GM23338 (cell line): ENCODE results near the gene KIF15.

Source experiments
- CREB1 ChIP-seq: fragments of 250-450 bp; sonication (Bioruptor Pico); IDR thresholded peaks from 2 replicates; pipeline ENCODE4 v1.5.0; 2020; ENCODE audit warnings: low read depth, mild to moderate bottlenecking, moderate library complexity
- EZH2 ChIP-seq: fragments of 200-600 bp; sonication (generic); IDR thresholded peaks from one replicate; pipeline ENCODE4 v1.8.0; 2017; ENCODE audit warnings: antibody characterized with exemption, mild to moderate bottlenecking, low read depth; ENCODE audit not compliant: unreplicated experiment
- EZH2phosphoT487 ChIP-seq: fragments of 200-600 bp; sonication (generic); IDR thresholded peaks from one replicate; pipeline ENCODE4 v1.8.1; 2018; ENCODE audit warnings: antibody characterized with exemption; ENCODE audit not compliant: unreplicated experiment
- JUNB ChIP-seq: IDR thresholded peaks from one replicate; pipeline ENCODE4 v1.6.1; 2016; ENCODE audit warnings: antibody characterized with exemption; ENCODE audit not compliant: unreplicated experiment
- NANOG ChIP-seq: IDR thresholded peaks from 2 replicates; pipeline ENCODE4 v1.6.1; 2016; ENCODE audit warnings: antibody characterized with exemption, borderline replicate concordance
- POLR2AphosphoS5 ChIP-seq: IDR thresholded peaks from 2 replicates; pipeline ENCODE4 v1.6.1; 2016; ENCODE audit warnings: antibody characterized with exemption, low read depth
- STAT1 ChIP-seq: IDR thresholded peaks from one replicate; pipeline ENCODE4 v1.6.1; 2016; ENCODE audit warnings: antibody characterized with exemption; ENCODE audit not compliant: unreplicated experiment
- ZNF114 ChIP-seq: fragments of 250-450 bp; sonication (Bioruptor Pico); IDR thresholded peaks from 2 replicates; pipeline ENCODE4 v1.5.0; 2020; ENCODE audit warnings: mild to moderate bottlenecking, moderate library complexity
- ZNF331 ChIP-seq: fragments of 250-450 bp; sonication (Bioruptor Pico); IDR thresholded peaks from 2 replicates; pipeline ENCODE4 v1.5.0; 2020; ENCODE audit warnings: low read depth, mild to moderate bottlenecking, moderate library complexity
- TF ChIP-seq, protein P1 (sequence below), 2 experiments: fragments of 200-600 bp in 1 of 2; sonication (generic) in 1 of 2; conservative IDR thresholded peaks; 2 replicates each; pipeline versions ENCODE4 v1.5.1 to v1.6.1; 2016 to 2017; ENCODE audit warnings: antibody characterized with exemption in 2 of 2, low read depth in 2 of 2, mild to moderate bottlenecking in 2 of 2, moderate library complexity in 1 of 2
- TF ChIP-seq, protein P2 (sequence below): IDR thresholded peaks from one replicate; pipeline ENCODE4 v1.6.1; 2018; ENCODE audit warnings: antibody characterized with exemption; ENCODE audit not compliant: unreplicated experiment
- TF ChIP-seq, protein P3 (sequence below): IDR thresholded peaks from 2 replicates; pipeline ENCODE4 v1.6.1; 2016; ENCODE audit warnings: antibody characterized with exemption
- TF ChIP-seq, protein P4 (sequence below): fragments of 250-450 bp; sonication (Bioruptor Pico); IDR thresholded peaks from 2 replicates; pipeline ENCODE4 v1.5.0; 2020; ENCODE audit warnings: mild to moderate bottlenecking, moderate library complexity

DNA sequence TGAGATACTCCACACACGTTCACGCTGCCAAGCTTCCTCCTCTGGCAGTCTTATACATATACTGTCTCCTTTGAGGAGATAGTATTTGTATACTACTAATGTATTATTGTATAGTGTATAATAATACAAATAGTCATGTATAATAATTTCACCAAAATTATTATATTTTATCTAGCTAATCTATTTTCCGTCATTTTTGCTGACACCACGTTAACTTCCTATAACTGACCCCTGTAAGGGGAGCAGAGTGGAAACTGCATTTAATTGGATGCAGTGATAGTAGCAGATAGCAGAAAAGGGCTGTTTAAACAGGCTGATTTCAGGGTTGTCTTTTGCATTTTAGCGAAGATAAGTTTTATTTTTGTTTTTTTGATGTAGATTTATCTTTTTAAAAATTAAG lies 69.6 kb downstream of the KIF15 start:
- TF ChIP-seq, protein P1, sequence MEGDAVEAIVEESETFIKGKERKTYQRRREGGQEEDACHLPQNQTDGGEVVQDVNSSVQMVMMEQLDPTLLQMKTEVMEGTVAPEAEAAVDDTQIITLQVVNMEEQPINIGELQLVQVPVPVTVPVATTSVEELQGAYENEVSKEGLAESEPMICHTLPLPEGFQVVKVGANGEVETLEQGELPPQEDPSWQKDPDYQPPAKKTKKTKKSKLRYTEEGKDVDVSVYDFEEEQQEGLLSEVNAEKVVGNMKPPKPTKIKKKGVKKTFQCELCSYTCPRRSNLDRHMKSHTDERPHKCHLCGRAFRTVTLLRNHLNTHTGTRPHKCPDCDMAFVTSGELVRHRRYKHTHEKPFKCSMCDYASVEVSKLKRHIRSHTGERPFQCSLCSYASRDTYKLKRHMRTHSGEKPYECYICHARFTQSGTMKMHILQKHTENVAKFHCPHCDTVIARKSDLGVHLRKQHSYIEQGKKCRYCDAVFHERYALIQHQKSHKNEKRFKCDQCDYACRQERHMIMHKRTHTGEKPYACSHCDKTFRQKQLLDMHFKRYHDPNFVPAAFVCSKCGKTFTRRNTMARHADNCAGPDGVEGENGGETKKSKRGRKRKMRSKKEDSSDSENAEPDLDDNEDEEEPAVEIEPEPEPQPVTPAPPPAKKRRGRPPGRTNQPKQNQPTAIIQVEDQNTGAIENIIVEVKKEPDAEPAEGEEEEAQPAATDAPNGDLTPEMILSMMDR (conservative IDR thresholded peaks at IDR 0.05; ENCODE audit: low read depth in 2 of 2), result no peak
- TF ChIP-seq NANOG (no peak), ZNF114 (no peak), CREB1 (CRISPR knock-in tag) (no peak), POLR2AphosphoS5 (no peak), EZH2 (no peak), EZH2phosphoT487 (no peak), STAT1 (no peak), ZNF331 (no peak), JUNB (no peak)
- TF ChIP-seq, protein P2, sequence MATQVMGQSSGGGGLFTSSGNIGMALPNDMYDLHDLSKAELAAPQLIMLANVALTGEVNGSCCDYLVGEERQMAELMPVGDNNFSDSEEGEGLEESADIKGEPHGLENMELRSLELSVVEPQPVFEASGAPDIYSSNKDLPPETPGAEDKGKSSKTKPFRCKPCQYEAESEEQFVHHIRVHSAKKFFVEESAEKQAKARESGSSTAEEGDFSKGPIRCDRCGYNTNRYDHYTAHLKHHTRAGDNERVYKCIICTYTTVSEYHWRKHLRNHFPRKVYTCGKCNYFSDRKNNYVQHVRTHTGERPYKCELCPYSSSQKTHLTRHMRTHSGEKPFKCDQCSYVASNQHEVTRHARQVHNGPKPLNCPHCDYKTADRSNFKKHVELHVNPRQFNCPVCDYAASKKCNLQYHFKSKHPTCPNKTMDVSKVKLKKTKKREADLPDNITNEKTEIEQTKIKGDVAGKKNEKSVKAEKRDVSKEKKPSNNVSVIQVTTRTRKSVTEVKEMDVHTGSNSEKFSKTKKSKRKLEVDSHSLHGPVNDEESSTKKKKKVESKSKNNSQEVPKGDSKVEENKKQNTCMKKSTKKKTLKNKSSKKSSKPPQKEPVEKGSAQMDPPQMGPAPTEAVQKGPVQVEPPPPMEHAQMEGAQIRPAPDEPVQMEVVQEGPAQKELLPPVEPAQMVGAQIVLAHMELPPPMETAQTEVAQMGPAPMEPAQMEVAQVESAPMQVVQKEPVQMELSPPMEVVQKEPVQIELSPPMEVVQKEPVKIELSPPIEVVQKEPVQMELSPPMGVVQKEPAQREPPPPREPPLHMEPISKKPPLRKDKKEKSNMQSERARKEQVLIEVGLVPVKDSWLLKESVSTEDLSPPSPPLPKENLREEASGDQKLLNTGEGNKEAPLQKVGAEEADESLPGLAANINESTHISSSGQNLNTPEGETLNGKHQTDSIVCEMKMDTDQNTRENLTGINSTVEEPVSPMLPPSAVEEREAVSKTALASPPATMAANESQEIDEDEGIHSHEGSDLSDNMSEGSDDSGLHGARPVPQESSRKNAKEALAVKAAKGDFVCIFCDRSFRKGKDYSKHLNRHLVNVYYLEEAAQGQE, result no peak
- TF ChIP-seq, protein P3, sequence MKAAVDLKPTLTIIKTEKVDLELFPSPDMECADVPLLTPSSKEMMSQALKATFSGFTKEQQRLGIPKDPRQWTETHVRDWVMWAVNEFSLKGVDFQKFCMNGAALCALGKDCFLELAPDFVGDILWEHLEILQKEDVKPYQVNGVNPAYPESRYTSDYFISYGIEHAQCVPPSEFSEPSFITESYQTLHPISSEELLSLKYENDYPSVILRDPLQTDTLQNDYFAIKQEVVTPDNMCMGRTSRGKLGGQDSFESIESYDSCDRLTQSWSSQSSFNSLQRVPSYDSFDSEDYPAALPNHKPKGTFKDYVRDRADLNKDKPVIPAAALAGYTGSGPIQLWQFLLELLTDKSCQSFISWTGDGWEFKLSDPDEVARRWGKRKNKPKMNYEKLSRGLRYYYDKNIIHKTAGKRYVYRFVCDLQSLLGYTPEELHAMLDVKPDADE, result no peak
- TF ChIP-seq, protein P4, sequence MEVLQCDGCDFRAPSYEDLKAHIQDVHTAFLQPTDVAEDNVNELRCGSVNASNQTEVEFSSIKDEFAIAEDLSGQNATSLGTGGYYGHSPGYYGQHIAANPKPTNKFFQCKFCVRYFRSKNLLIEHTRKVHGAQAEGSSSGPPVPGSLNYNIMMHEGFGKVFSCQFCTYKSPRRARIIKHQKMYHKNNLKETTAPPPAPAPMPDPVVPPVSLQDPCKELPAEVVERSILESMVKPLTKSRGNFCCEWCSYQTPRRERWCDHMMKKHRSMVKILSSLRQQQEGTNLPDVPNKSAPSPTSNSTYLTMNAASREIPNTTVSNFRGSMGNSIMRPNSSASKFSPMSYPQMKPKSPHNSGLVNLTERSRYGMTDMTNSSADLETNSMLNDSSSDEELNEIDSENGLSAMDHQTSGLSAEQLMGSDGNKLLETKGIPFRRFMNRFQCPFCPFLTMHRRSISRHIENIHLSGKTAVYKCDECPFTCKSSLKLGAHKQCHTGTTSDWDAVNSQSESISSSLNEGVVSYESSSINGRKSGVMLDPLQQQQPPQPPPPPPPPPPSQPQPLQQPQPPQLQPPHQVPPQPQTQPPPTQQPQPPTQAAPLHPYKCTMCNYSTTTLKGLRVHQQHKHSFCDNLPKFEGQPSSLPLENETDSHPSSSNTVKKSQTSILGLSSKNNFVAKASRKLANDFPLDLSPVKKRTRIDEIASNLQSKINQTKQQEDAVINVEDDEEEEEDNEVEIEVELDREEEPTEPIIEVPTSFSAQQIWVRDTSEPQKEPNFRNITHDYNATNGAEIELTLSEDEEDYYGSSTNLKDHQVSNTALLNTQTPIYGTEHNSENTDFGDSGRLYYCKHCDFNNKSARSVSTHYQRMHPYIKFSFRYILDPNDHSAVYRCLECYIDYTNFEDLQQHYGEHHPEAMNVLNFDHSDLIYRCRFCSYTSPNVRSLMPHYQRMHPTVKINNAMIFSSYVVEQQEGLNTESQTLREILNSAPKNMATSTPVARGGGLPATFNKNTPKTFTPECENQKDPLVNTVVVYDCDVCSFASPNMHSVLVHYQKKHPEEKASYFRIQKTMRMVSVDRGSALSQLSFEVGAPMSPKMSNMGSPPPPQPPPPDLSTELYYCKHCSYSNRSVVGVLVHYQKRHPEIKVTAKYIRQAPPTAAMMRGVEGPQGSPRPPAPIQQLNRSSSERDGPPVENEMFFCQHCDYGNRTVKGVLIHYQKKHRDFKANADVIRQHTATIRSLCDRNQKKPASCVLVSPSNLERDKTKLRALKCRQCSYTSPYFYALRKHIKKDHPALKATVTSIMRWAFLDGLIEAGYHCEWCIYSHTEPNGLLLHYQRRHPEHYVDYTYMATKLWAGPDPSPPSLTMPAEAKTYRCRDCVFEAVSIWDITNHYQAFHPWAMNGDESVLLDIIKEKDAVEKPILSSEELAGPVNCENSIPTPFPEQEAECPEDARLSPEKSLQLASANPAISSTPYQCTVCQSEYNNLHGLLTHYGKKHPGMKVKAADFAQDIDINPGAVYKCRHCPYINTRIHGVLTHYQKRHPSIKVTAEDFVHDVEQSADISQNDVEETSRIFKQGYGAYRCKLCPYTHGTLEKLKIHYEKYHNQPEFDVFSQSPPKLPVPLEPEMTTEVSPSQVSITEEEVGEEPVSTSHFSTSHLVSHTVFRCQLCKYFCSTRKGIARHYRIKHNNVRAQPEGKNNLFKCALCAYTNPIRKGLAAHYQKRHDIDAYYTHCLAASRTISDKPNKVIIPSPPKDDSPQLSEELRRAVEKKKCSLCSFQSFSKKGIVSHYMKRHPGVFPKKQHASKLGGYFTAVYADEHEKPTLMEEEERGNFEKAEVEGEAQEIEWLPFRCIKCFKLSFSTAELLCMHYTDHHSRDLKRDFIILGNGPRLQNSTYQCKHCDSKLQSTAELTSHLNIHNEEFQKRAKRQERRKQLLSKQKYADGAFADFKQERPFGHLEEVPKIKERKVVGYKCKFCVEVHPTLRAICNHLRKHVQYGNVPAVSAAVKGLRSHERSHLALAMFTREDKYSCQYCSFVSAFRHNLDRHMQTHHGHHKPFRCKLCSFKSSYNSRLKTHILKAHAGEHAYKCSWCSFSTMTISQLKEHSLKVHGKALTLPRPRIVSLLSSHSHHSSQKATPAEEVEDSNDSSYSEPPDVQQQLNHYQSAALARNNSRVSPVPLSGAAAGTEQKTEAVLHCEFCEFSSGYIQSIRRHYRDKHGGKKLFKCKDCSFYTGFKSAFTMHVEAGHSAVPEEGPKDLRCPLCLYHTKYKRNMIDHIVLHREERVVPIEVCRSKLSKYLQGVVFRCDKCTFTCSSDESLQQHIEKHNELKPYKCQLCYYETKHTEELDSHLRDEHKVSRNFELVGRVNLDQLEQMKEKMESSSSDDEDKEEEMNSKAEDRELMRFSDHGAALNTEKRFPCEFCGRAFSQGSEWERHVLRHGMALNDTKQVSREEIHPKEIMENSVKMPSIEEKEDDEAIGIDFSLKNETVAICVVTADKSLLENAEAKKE (CRISPR knock-in tag), result no peak
